ENCODE data around the gene PPP1R7.

The PPP1R7 gene

GRCh38 chr2:241189856-241190201 lies 39.6 kb downstream of the PPP1R7 start:
- Histone ChIP-seq H3K9ac (ENCODE audit: low read depth, low read length, poor library complexity, severe bottlenecking) (no peak overlapping the region), H3K4me2 (ENCODE audit: low read depth, low read length, poor library complexity, severe bottlenecking) (no peak overlapping the region), H3F3A (ENCODE audit: low read depth) (no peaks in the 10 kb centered on the region), H3K9me2 (replicated peaks; ENCODE audit: low read depth, low read length) (no peaks in the 10 kb centered on the region), H3K9me3 (ENCODE audit: insufficient read depth, low read depth, low read length) (no peaks in the 10 kb centered on the region), H3K4me1 (ENCODE audit: insufficient read depth, low read length, poor library complexity, severe bottlenecking) (no peaks in the 10 kb centered on the region), H3K36me3 (ENCODE audit: insufficient read depth, low read length) (no peaks in the 10 kb centered on the region), H3K27me3 (ENCODE audit: insufficient read depth, low read length, poor library complexity, severe bottlenecking) (no peaks in the 10 kb centered on the region), H4K20me1 (ENCODE audit: insufficient read depth, low read length, poor library complexity, severe bottlenecking) (no peaks in the 10 kb centered on the region), H2AFZ (ENCODE audit: low read length) (no peak overlapping the region), H3K79me2 (ENCODE audit: insufficient read depth, low read length) (no peaks in the 10 kb centered on the region), H3K4me3 (ENCODE audit: low read length, poor library complexity, severe bottlenecking) (no peak overlapping the region)
- TF ChIP-seq EZH2phosphoT487 (IDR thresholded peaks at IDR 0.05; ENCODE audit: borderline replicate concordance) = no peak
- no peak for TF ChIP-seq CTCF (conservative IDR thresholded peaks at IDR 0.05; ENCODE audit: low read length)

GRCh38 chr2:241190291-241190981 lies 40.2 kb downstream of the PPP1R7 start:
- Histone ChIP-seq H3K36me3 (ENCODE audit: insufficient read depth, low read length) (no peaks in the 10 kb centered on the region), H3K9ac (ENCODE audit: low read depth, low read length, poor library complexity, severe bottlenecking) (no peak overlapping the region), H3K9me3 (ENCODE audit: insufficient read depth, low read depth, low read length) (no peaks in the 10 kb centered on the region), H3K79me2 (ENCODE audit: insufficient read depth, low read length) (no peaks in the 10 kb centered on the region), H3K4me2 (ENCODE audit: low read depth, low read length, poor library complexity, severe bottlenecking) (no peak overlapping the region), H3F3A (ENCODE audit: low read depth) (no peaks in the 10 kb centered on the region), H3K9me2 (replicated peaks; ENCODE audit: low read depth, low read length) (no peaks in the 10 kb centered on the region), H3K4me1 (ENCODE audit: insufficient read depth, low read length, poor library complexity, severe bottlenecking) (no peaks in the 10 kb centered on the region), H3K4me3 (ENCODE audit: low read length, poor library complexity, severe bottlenecking) (no peak overlapping the region), H3K27me3 (ENCODE audit: insufficient read depth, low read length, poor library complexity, severe bottlenecking) (no peaks in the 10 kb centered on the region), H2AFZ (ENCODE audit: low read length) (no peak overlapping the region), H4K20me1 (ENCODE audit: insufficient read depth, low read length, poor library complexity, severe bottlenecking) (no peaks in the 10 kb centered on the region)
- TF ChIP-seq CTCF (conservative IDR thresholded peaks at IDR 0.05; ENCODE audit: low read length) = no peak
- TF ChIP-seq EZH2phosphoT487 (IDR thresholded peaks at IDR 0.05; ENCODE audit: borderline replicate concordance) = no peak

GRCh38 chr2:241191081-241191480 lies 40.8 kb downstream of the PPP1R7 start:
- no peaks in the 10 kb centered on the region for H3K9me2 ChIP-seq (replicated peaks; ENCODE audit: low read depth, low read length)
- H4K20me1 ChIP-seq (ENCODE audit: insufficient read depth, low read length, poor library complexity, severe bottlenecking) = no peaks in the 10 kb centered on the region
- H3K4me2 ChIP-seq (ENCODE audit: low read depth, low read length, poor library complexity, severe bottlenecking) = no peak overlapping the region
- no peaks in the 10 kb centered on the region for H3F3A ChIP-seq (ENCODE audit: low read depth)
- no peak for TF ChIP-seq EZH2phosphoT487 (IDR thresholded peaks at IDR 0.05; ENCODE audit: borderline replicate concordance)
- TF ChIP-seq CTCF (conservative IDR thresholded peaks at IDR 0.05; ENCODE audit: low read length) = no peak
- H3K79me2 ChIP-seq (ENCODE audit: insufficient read depth, low read length) = no peaks in the 10 kb centered on the region
- H3K9ac ChIP-seq (ENCODE audit: low read depth, low read length, poor library complexity, severe bottlenecking) = no peak overlapping the region
- H3K36me3 ChIP-seq (ENCODE audit: insufficient read depth, low read length) = no peaks in the 10 kb centered on the region
- no peak overlapping the region for H2AFZ ChIP-seq (ENCODE audit: low read length)
- no peaks in the 10 kb centered on the region for H3K9me3 ChIP-seq (ENCODE audit: insufficient read depth, low read depth, low read length)
- no peaks in the 10 kb centered on the region for H3K27me3 ChIP-seq (ENCODE audit: insufficient read depth, low read length, poor library complexity, severe bottlenecking)
- no peaks in the 10 kb centered on the region for H3K4me1 ChIP-seq (ENCODE audit: insufficient read depth, low read length, poor library complexity, severe bottlenecking)
- no peak overlapping the region for H3K4me3 ChIP-seq (ENCODE audit: low read length, poor library complexity, severe bottlenecking)

All from Loucy (cell line).